Subcutaneous abdominal adipose tissue (tissue), 5 donors: ENCODE measurements around the gene PTX4.

Source experiments
- H3K27ac ChIP-seq: one replicate; pipeline ENCODE4 v1.7.0; 2013; ENCODE audit warnings: low read depth, mild to moderate bottlenecking, inconsistent platforms, low read length, moderate library complexity
- H3K27me3 ChIP-seq, 5 donors: one replicate each; pipeline ENCODE4 v1.7.0; 2013; ENCODE audit warnings: low read length in 5 of 5, inconsistent platforms in 1 of 5; ENCODE audit not compliant: control insufficient read depth in 5 of 5, insufficient read depth in 4 of 5
- H3K36me3 ChIP-seq, 5 donors: one replicate each; pipeline ENCODE4 v1.7.0; 2013; ENCODE audit warnings: low read length in 5 of 5; ENCODE audit not compliant: control insufficient read depth in 5 of 5, insufficient read depth in 5 of 5
- H3K4me1 ChIP-seq, 5 donors: one replicate each; pipeline ENCODE4 v1.7.0; 2013; ENCODE audit warnings: low read length in 5 of 5, mild to moderate bottlenecking in 3 of 5, moderate library complexity in 1 of 5; ENCODE audit not compliant: control insufficient read depth in 5 of 5, insufficient read depth in 5 of 5
- H3K4me3 ChIP-seq, 5 donors: one replicate each; pipeline ENCODE4 v1.7.0; 2013; ENCODE audit warnings: low read length in 5 of 5, low read depth in 1 of 5
- H3K9ac ChIP-seq, 5 donors: one replicate each; pipeline ENCODE4 v1.7.0; 2013; ENCODE audit warnings: low read length in 5 of 5, mild to moderate bottlenecking in 4 of 5, moderate library complexity in 3 of 5
- H3K9me3 ChIP-seq, 5 donors: one replicate each; pipeline ENCODE4 v1.7.0; 2013; ENCODE audit warnings: low read length in 5 of 5; ENCODE audit not compliant: control insufficient read depth in 5 of 5
- donor health status: healthy.
- donor health status: healthy.
- donor health status: healthy.
- donor health status: healthy.
- donor health status: healthy.

The PTX4 gene

DNA sequence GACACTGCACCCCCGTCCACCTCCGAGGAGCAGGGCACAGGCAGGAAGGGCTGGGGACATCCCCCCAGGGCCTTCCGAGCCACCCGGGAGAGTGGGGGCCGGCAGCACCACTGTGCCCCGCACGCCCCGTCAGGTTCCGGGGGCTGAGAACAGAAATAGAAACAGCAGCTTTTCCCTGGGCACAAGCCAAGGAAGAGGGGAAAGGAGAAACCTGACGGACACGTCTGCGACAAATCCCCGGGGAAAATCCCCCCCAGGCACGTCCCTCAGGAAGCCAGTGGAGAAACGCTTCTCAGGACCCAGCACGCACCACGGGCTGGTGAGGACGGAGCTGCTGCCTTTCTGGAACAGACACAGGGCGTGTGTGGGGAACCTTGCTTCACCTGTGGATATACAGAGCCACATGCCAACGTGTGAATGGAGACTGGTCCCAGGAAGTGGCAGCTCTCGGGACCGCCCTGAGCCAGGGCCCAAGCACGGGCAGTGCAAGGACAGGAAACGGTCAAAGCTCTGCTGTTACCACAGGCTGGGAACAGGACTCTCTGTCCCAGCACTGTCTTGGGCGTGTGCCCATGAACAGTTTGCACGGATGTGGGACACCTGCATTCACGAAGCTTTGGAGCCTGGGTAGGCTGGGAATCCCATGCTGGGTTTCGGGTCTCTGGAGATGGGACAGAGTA is 43.5 kb upstream of the PTX4 start:
- peak overlapping the region in 2 of 5 donors; percentile 79 to 92 for H3K4me3 ChIP-seq
- H3K27ac ChIP-seq = peak overlapping the region; percentile 79
- H3K9me3 ChIP-seq = no peaks in the 10 kb centered on the region
- H3K4me1 ChIP-seq = peaks cover 12 to 89% (median 77%) of the 10 kb centered on the region in 5 donors
- H3K9ac ChIP-seq = peak overlapping the region in 3 of 5 donors; percentile 16 to 67 (median 16)
- peaks cover 0 to 13% (median 9%) of the 10 kb centered on the region in 5 donors for H3K36me3 ChIP-seq
- H3K27me3 ChIP-seq = peaks cover 12 to 52% (median 27%) of the 10 kb centered on the region in 5 donors

DNA sequence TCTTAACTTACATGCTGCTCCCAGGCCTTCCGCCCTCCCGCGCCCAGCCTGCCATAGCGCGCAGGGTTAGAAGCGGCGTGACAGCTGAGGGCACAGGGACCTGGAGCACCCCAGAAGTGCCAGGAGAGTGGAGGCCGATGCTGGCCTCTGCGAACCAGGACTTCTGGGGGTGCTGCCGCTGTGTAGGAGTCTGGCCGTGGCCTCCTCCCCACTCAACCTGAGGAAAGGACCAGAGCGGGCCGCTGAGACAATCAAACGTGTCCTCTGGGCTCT is 42.8 kb upstream of the PTX4 start:
- H3K4me3 ChIP-seq = peak overlapping the region in 3 of 5 donors; percentile 17 to 92 (median 50)

DNA sequence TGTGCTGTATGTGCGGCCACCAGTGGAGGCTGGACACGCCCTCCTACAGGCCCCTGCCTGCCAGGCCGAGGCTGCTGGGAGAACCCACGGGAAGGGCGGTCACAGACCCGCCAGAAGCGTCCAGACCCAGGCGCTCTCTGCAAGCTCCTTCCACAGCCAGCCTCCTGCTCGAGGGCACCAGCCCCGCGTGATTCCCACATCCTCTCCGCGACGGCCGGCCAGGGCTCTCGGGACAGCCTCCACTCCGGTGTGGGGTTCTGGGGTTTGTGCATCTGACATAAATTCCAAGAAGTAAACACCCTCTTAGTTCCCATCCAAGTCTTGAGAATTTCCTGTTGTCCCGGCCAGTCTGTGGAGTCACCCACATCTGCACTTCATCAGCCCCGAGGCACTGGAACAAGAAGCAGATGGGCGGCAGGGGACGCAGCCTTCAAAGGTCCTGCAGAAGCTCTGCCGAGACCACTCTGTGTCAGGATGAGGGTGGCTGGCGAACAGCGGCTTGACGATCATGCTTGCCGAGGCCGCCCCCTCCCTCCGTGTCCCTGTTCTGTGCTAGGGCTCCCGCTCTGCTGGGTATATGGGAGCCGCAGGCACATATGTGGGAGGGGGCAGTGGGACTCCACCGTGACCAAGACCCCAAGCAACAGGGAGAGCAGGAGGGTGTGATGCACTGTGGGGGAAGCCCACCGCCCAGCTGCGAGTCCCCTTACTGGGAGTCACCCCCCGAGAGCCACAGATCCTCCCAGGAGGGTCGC is 42.3 kb upstream of the PTX4 start:
- Histone ChIP-seq H3K9ac (peak overlapping the region in 1 of 5 donors; percentile 67), H3K4me3 (peak overlapping the region in 3 of 5 donors; percentile 22 to 92 (median 50)), H3K27ac (peak overlapping the region; percentile 79), H3K4me1 (peaks cover 12 to 84% (median 72%) of the 10 kb centered on the region in 5 donors), H3K27me3 (peaks cover 12 to 49% (median 23%) of the 10 kb centered on the region in 5 donors), H3K36me3 (peaks cover 0 to 2% (median 0%) of the 10 kb centered on the region in 5 donors), H3K9me3 (no peaks in the 10 kb centered on the region)

More for the DNA sequence above, 42.8 kb upstream of the PTX4 start:
- peak overlapping the region; percentile 79 for H3K27ac ChIP-seq
- peaks cover 12 to 52% (median 27%) of the 10 kb centered on the region in 5 donors for H3K27me3 ChIP-seq
- H3K4me1 ChIP-seq = peaks cover 12 to 89% (median 77%) of the 10 kb centered on the region in 5 donors
- H3K9me3 ChIP-seq = no peaks in the 10 kb centered on the region
- H3K36me3 ChIP-seq = peaks cover 0 to 6% (median 3%) of the 10 kb centered on the region in 5 donors
- peak overlapping the region in 1 of 5 donors; percentile 67 for H3K9ac ChIP-seq

DNA sequence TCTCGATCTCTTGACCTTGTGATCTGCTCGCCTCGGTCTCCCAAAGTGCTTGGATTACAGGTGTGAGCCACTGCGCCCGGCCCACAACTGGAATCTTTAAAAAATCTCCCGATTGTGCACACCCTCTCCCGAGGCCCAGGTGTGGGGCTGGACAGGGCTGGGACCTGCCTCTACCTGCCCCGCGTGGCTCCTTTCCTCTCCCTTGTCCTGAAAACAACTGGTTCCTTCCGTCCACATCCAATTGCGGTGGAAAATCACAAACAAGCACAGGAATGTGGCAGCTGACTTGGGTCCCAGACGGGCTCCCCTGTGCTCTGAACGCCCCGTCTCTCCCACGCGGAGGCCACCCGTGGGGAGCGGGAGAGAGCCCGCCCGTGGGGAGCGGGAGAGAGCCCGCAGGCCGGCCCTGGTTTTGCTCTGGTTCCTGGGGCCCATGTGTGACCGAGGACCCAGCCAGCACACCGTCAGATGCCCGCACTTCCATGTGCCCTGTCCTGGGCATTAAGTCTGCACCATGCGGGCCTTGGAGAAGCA is 41.7 kb upstream of the PTX4 start:
- Histone ChIP-seq H3K4me3 (peak overlapping the region in 3 of 5 donors; percentile 22 to 92 (median 50)), H3K27ac (peak overlapping the region; percentile 79), H3K27me3 (peaks cover 12 to 46% (median 20%) of the 10 kb centered on the region in 5 donors), H3K36me3 (no peaks in the 10 kb centered on the region), H3K4me1 (peaks cover 12 to 78% (median 66%) of the 10 kb centered on the region in 5 donors), H3K9me3 (no peaks in the 10 kb centered on the region), H3K9ac (peak overlapping the region in 1 of 5 donors; percentile 53)

DNA sequence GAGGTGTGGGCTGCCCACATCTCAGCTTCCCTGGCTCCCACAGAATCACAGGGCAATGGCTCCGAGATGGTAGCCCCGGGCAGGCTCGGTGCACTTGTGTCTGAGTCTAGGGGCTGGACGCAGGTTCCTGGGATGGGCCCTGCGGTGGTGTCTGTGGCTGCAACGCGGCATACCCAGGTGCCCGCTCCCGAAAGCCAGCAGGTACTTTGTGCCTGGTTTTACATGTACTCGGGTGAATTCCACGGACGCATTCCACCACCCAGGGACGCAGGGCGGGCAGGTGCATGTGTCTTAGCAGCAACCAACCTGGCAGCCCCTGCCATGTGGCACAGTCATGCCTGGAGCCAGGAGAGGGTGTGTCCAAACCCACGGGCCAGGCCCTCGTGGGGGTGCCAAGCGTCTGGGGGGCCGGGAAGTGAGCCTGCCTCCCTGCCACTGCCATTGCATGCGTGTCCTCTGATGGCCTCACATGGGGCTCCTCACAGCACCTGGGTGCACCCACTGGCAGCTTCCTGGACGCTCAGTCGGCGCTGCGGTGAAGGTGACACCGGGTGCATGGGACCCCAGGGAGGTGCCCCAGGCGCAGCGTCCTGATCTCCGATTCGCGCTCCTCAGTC is 40.3 kb upstream of the PTX4 start:
- Histone ChIP-seq H3K9ac (no peak overlapping the region), H3K9me3 (no peaks in the 10 kb centered on the region), H3K36me3 (peaks cover 0 to 6% (median 0%) of the 10 kb centered on the region in 5 donors), H3K4me1 (peaks cover 12 to 72% (median 60%) of the 10 kb centered on the region in 5 donors), H3K27me3 (peaks cover 7 to 39% (median 15%) of the 10 kb centered on the region in 5 donors), H3K27ac (no peak overlapping the region), H3K4me3 (no peak overlapping the region)

DNA sequence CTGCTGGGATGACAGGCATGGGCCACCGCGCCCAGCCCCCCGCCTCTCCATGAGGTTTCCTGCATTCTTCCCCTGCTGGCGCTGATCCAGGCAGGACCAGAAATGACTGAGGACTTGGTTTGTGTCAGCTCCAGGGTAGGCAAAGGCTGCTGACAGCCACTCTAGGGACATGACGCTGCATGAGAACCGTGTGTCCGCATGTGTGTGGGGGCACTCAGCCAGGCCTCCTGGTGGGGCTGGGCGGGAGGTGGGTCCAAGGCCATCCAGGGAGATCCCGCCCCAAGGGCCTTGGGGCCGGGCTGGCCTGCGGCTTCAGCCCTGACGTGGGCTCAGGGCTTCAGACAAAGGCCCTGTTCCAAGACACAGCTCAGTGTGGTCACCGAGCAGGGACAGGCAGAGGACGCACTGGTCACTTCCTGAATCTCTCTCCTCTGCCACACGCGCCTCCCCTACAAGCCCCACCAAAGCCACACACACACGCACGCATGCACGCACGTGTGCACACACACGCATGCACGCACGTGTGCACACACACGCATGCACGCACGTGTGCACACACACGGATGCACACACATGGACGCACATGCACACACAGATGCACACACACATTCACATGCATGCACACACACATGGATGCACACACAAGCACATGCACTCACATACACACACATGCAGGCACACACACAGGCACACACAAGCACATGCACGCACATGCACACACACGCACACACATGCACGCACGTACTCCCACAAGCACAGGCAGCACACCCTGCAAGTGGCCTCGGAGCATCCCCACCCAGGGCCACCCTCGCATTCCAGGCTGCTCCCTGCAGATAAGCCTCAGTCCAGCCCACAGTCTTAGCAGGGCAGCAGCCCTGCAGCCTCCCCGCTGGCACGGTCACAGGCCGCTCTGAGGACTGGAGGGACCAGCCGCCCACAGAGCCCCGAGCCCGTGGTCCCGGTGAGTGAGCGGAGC is 39.4 kb upstream of the PTX4 start:
- H3K36me3 ChIP-seq = peaks cover 0 to 14% (median 2%) of the 10 kb centered on the region in 5 donors
- H3K27ac ChIP-seq = no peak overlapping the region
- H3K4me1 ChIP-seq = peaks cover 12 to 63% (median 52%) of the 10 kb centered on the region in 5 donors
- H3K9ac ChIP-seq = no peak overlapping the region
- H3K9me3 ChIP-seq = no peaks in the 10 kb centered on the region
- H3K27me3 ChIP-seq = peaks cover 7 to 30% (median 15%) of the 10 kb centered on the region in 5 donors
- peak overlapping the region in 2 of 5 donors; percentile 13 to 40 for H3K4me3 ChIP-seq

DNA sequence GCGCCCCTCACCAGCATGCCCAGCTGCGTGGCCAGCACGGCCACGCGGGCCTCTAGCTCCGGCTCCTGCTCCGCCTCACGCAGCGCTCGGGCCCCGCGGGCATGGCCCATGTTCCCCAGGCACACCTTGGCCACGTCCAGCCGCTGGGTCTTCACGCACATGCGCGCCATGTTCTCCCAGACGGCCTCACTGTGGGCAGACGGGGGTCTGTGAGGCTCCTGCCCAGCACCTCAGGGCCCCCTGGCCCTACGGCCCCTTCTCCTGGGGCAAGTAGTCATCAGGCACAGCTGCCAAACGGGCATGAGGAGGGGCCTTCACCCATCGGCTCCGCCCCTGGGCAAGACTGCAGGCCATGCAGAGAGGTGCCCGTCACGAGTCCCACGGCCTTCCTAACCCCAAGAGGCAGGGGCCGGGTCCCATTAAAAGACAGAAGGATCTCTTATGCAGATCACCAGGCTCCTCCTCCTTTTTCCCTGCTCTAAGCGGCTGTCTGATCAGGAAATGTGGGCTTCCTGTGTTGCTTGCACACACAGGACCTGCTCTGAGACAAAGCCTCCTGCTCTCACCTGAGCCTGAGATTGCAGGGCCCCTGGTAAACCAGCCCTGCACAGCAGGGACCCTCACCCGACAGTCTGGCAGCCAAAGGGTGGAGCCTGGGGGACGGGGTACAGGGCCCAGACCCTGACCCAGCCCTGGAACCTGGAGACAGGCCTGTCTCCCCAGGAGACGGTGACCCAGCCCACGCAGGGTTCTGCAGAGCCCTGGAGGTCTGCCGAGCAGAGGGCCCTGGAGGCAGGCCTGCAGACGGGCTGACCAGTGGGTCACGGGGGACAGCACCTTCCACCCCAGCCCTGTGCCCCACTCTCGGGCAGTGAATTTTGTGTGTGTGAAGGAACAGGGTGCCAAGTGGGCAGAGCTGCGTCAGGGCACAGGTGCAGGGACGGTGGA is 38.1 kb upstream of the PTX4 start:
- H3K9me3 ChIP-seq = no peaks in the 10 kb centered on the region
- no peak overlapping the region for H3K9ac ChIP-seq
- H3K27me3 ChIP-seq = peaks cover 0 to 21% (median 8%) of the 10 kb centered on the region in 5 donors
- H3K4me1 ChIP-seq = peaks cover 11 to 51% (median 40%) of the 10 kb centered on the region in 5 donors
- H3K36me3 ChIP-seq = peaks cover 0 to 14% (median 3%) of the 10 kb centered on the region in 5 donors
- no peak overlapping the region for H3K4me3 ChIP-seq
- H3K27ac ChIP-seq = no peak overlapping the region

DNA sequence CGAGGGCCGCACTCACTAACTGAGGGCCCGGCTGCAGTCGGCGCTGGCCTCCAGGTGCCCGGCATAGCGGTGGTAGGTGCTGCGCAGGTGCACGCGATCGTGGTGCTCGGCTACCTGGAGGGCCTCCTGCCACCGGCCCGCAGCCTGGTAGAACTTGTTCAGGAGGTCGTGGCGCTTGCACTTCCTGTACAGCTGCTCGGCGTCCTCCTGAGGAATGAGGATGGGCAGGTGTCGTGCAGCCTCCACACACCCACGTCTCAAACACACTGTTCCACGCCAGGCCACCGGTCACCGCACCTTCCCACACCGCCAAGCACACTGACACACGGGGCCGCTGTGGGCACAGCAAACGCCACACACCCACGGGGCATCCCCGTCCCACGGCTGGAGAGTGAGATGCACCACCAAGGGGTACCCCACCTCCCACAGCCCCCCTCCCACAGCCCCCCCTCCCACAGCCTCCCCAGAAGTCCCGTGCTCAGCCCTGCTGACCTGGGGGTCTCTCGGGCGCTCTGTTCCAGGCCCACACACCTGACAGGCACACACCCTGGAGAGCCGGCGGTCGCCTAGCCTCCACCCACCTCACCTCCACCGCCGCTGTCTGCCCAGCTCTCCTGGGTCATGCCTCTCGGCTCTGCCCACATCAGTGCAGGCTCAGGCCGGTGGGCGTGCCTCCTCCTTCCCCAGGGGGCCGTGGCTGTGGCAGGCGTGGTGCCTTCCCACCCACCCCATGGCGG is 37.3 kb upstream of the PTX4 start:
- Histone ChIP-seq H3K27ac (no peak overlapping the region), H3K9ac (no peak overlapping the region), H3K4me3 (no peak overlapping the region), H3K9me3 (no peaks in the 10 kb centered on the region), H3K36me3 (peaks cover 0 to 14% (median 3%) of the 10 kb centered on the region in 5 donors), H3K4me1 (peaks cover 9 to 42% (median 31%) of the 10 kb centered on the region in 5 donors), H3K27me3 (peaks cover 0 to 13% (median 8%) of the 10 kb centered on the region in 5 donors)
